Peyer's patch (tissue), 4 donors: Measurements from ENCODE around the gene RXRG. TPM values are rescaled to one million over a fixed set of nuclear protein-coding genes. Genes with fewer than 3 reads are reported as not detected.

ENCODE experiments used
- DNase-seq, 3 donors: peaks; one replicate each; pipeline ENCODE4 v3.0.0-alpha.2; 2017 to 2019
- H3K27ac ChIP-seq, 4 donors: fragments of 200-600 bp; sonication (generic); one replicate each; pipeline ENCODE4 v1.5.1; 2016 to 2019
- H3K27me3 ChIP-seq, 2 donors: fragments of 200-600 bp; sonication (generic); one replicate each; pipeline ENCODE4 v1.5.1; 2019
- H3K36me3 ChIP-seq, 3 donors: fragments of 200-600 bp; sonication (generic); one replicate each; pipeline ENCODE4 v1.5.1; 2016 to 2019
- H3K4me1 ChIP-seq, 4 donors: fragments of 200-600 bp; sonication (generic); one replicate each; pipeline ENCODE4 v1.5.1; 2016 to 2019
- H3K4me3 ChIP-seq, 4 donors: fragments of 200-600 bp; sonication (generic); 1 replicate in 3 of 4; 2 replicates in 1 of 4; pipeline ENCODE4 v1.5.1; 2016 to 2019; ENCODE audit warnings: mild to moderate bottlenecking in 1 of 4
- H3K9me3 ChIP-seq, 4 donors: fragments of 200-600 bp; sonication (generic); one replicate each; pipeline ENCODE4 v1.5.1; 2016 to 2019; ENCODE audit warnings: mild to moderate bottlenecking in 1 of 4
- CTCF ChIP-seq, 6 experiments: fragments of 450-650 bp in 4 of 6; fragments of 200-600 bp in 2 of 6; sonication (generic) in 1 of 6; IDR thresholded peaks; one replicate each; pipeline ENCODE4 v1.5.1; 2017 to 2019; ENCODE audit warnings: antibody characterized with exemption in 6 of 6, mild to moderate bottlenecking in 3 of 6, moderate library complexity in 1 of 6
- POLR2A ChIP-seq, 2 donors: fragments of 450-650 bp; IDR thresholded peaks; one replicate each; pipeline ENCODE4 v1.5.1; 2017; ENCODE audit warnings: antibody characterized with exemption in 2 of 2, mild to moderate bottlenecking in 2 of 2, moderate library complexity in 2 of 2
- total RNA-seq, 4 donors: library from RNA; depleted of rRNA; stranded (reverse); fragments of >200 nt; gene quantifications; one replicate each; pipeline ENCODE4 v1.1.0, GENCODE V29; 2016

The RXRG gene
- total RNA-seq, 4 donors from 2014 or later = 10.7 TPM; not detected in 3

- no peaks in the 10 kb centered on the region for H3K27me3 ChIP-seq
- H3K9me3 ChIP-seq = no peaks in the 10 kb centered on the region
- H3K4me3 ChIP-seq = no peak overlapping the region
Observed at GRCh38 chr1:165442053-165442452, 2.9 kb downstream of the RXRG start.

GRCh38 chr1:165441166-165441880 is 3.6 kb downstream of the RXRG start:
- no peak for TF ChIP-seq CTCF (IDR thresholded peaks at IDR 0.05)
- TF ChIP-seq POLR2A (IDR thresholded peaks at IDR 0.05) = no peak
- Histone ChIP-seq H3K4me1 (no peaks in the 10 kb centered on the region), H3K9me3 (no peaks in the 10 kb centered on the region), H3K27me3 (no peaks in the 10 kb centered on the region), H3K27ac (peak overlapping the region in 1 of 4 donors; percentile 9), H3K36me3 (no peaks in the 10 kb centered on the region), H3K4me3 (no peak overlapping the region)
- DNase-seq = no peak

More at GRCh38 chr1:165442053-165442452, 2.9 kb downstream of the RXRG start:
- no peaks in the 10 kb centered on the region for H3K36me3 ChIP-seq
- no peaks in the 10 kb centered on the region for H3K4me1 ChIP-seq
- no peak overlapping the region for H3K27ac ChIP-seq
- no peak for DNase-seq
- no peak for TF ChIP-seq CTCF (IDR thresholded peaks at IDR 0.05)
- no peak for TF ChIP-seq POLR2A (IDR thresholded peaks at IDR 0.05)

- no peak overlapping the region for H3K27ac ChIP-seq
- no peak for DNase-seq
- H3K36me3 ChIP-seq = no peaks in the 10 kb centered on the region
- no peaks in the 10 kb centered on the region for H3K27me3 ChIP-seq
- no peak overlapping the region for H3K4me3 ChIP-seq
- no peaks in the 10 kb centered on the region for H3K4me1 ChIP-seq
- H3K9me3 ChIP-seq = no peaks in the 10 kb centered on the region
- no peak for TF ChIP-seq POLR2A (IDR thresholded peaks at IDR 0.05)
- TF ChIP-seq CTCF (IDR thresholded peaks at IDR 0.05) = no peak
Observed at GRCh38 chr1:165439330-165439729, 5.6 kb downstream of the RXRG start.

GRCh38 chr1:165436994-165437393 is 7.9 kb downstream of the RXRG start:
- H3K36me3 ChIP-seq = no peaks in the 10 kb centered on the region
- no peaks in the 10 kb centered on the region for H3K9me3 ChIP-seq
- no peak overlapping the region for H3K27ac ChIP-seq
- no peak for DNase-seq
- no peak for TF ChIP-seq POLR2A (IDR thresholded peaks at IDR 0.05)
- TF ChIP-seq CTCF (IDR thresholded peaks at IDR 0.05) = no peak
- no peak overlapping the region for H3K4me3 ChIP-seq
- H3K4me1 ChIP-seq = no peaks in the 10 kb centered on the region
- no peaks in the 10 kb centered on the region for H3K27me3 ChIP-seq

- H3K9me3 ChIP-seq = no peaks in the 10 kb centered on the region
- no peaks in the 10 kb centered on the region for H3K4me1 ChIP-seq
- H3K36me3 ChIP-seq = no peaks in the 10 kb centered on the region
- no peak for DNase-seq
- H3K27ac ChIP-seq = no peak overlapping the region
- no peaks in the 10 kb centered on the region for H3K27me3 ChIP-seq
- TF ChIP-seq POLR2A (IDR thresholded peaks at IDR 0.05) (no peak), CTCF (IDR thresholded peaks at IDR 0.05) (no peak)
- no peak overlapping the region for H3K4me3 ChIP-seq
Observed at GRCh38 chr1:165435801-165436200, 9.1 kb downstream of the RXRG start.
